NB4 (cell line): Measurements from ENCODE around the gene EPHB1.

Source experiments
- MYC ChIP-seq: IDR thresholded peaks from 2 replicates; pipeline ENCODE4 v1.6.1; 2011; ENCODE audit warnings: low read depth, low read length
- POLR2A ChIP-seq: IDR thresholded peaks from 2 replicates; pipeline ENCODE4 v1.6.1; 2011; ENCODE audit warnings: mild to moderate bottlenecking; ENCODE audit not compliant: insufficient read length; ENCODE audit errors: extremely low read depth
- TF ChIP-seq, protein P1 (sequence below): IDR thresholded peaks from one replicate; pipeline ENCODE4 v1.5.1; 2012; ENCODE audit warnings: low read depth, low read length
- TF ChIP-seq, protein P2 (sequence below): IDR thresholded peaks from 2 replicates; pipeline ENCODE4 v1.6.1; 2011; ENCODE audit warnings: low read depth, low read length

DNA sequence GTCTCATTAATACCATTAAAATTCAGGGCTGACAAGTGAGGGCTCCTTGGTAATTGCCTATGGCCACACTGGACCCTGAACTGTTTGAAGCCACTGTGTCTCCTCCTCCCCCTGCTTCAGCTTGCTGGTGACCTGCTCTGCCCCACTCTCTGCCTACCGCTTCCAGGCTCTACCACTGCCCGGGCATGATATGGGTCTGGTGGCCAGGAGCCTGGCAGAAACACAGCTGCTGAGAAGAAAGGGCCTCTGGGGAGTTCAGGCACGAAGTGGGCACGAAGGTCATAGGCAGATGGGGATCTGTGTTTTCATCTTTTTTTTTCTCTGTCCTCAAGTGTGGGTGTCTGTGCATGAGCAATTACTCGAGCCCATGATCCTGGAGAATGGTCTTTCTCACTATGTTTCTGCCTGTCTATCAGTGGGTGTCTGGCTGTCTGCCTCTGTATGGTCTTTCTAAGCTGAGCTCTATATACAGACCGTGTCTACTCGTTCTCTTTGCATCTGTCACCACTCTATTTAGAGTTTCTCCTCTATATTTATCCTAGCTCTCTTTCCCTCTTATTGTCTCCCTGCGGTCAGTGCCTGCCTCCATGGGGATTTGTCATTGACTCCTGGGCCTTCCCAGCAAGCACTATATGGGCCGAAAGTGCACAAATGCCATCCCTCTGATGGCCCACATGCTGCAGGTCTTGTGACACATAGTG is 42.1 kb upstream of the EPHB1 start:
- TF ChIP-seq, protein P1, sequence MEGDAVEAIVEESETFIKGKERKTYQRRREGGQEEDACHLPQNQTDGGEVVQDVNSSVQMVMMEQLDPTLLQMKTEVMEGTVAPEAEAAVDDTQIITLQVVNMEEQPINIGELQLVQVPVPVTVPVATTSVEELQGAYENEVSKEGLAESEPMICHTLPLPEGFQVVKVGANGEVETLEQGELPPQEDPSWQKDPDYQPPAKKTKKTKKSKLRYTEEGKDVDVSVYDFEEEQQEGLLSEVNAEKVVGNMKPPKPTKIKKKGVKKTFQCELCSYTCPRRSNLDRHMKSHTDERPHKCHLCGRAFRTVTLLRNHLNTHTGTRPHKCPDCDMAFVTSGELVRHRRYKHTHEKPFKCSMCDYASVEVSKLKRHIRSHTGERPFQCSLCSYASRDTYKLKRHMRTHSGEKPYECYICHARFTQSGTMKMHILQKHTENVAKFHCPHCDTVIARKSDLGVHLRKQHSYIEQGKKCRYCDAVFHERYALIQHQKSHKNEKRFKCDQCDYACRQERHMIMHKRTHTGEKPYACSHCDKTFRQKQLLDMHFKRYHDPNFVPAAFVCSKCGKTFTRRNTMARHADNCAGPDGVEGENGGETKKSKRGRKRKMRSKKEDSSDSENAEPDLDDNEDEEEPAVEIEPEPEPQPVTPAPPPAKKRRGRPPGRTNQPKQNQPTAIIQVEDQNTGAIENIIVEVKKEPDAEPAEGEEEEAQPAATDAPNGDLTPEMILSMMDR: no peak
- TF ChIP-seq POLR2A: no peak
- TF ChIP-seq, protein P2, sequence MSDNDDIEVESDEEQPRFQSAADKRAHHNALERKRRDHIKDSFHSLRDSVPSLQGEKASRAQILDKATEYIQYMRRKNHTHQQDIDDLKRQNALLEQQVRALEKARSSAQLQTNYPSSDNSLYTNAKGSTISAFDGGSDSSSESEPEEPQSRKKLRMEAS: no peak
- TF ChIP-seq MYC: no peak
